CD4-positive, alpha-beta memory T cell (primary cell): ENCODE results near the gene FAM8A1. TPM values are rescaled to one million over a fixed set of nuclear protein-coding genes. Genes with fewer than 3 reads are reported as not detected.

ENCODE experiments used
- CTCF ChIA-PET: fragments of 350-600 bp; sonication (Branson Sonifier 250); formaldehyde crosslinking; loops from one replicate; lab custom pipeline; 2021; ENCODE audit warnings: inconsistent platforms; ENCODE audit not compliant: partially characterized antibody; lab: Charles Lee
- POLR2A ChIA-PET: fragments of 350-600 bp; sonication (Branson Sonifier 250); formaldehyde crosslinking; loops from one replicate; lab custom pipeline; 2021; ENCODE audit not compliant: partially characterized antibody; lab: Charles Lee
- DNase-seq, 5 donors: peaks; one replicate each; pipeline versions ENCODE4 v3.0.0 to v3.0.0-alpha.2; 2020 to 2022; ENCODE audit warnings: mixed read lengths in 1 of 5
- H3K27ac ChIP-seq: one replicate; pipeline ENCODE4 v1.7.0; 2013; ENCODE audit warnings: low read depth, low read length
- H3K27me3 ChIP-seq: 2 replicates; pipeline ENCODE4 v1.7.0; 2013; ENCODE audit warnings: mild to moderate bottlenecking, low read length, moderate library complexity; ENCODE audit not compliant: insufficient read depth
- H3K36me3 ChIP-seq: 2 replicates; pipeline ENCODE4 v1.7.0; 2013; ENCODE audit warnings: mild to moderate bottlenecking, low read length, moderate library complexity; ENCODE audit not compliant: insufficient read depth
- H3K4me1 ChIP-seq: 2 replicates; pipeline ENCODE4 v1.7.0; 2013; ENCODE audit warnings: mild to moderate bottlenecking, low read length, moderate library complexity; ENCODE audit not compliant: insufficient read depth
- H3K4me3 ChIP-seq, 2 donors: one replicate each; pipeline ENCODE4 v1.7.0; 2013; ENCODE audit warnings: low read length in 2 of 2, mild to moderate bottlenecking in 1 of 2
- H3K9me3 ChIP-seq, 2 donors: one replicate each; pipeline ENCODE4 v1.7.0; 2013; ENCODE audit warnings: low read length in 2 of 2, control low read depth in 1 of 2; ENCODE audit not compliant: control insufficient read depth in 1 of 2
- H3K27ac Mint-ChIP-seq, 7 donors: one replicate each; pipeline ENCODE4 v1.8.0; 2020 to 2021; ENCODE audit warnings: mixed read lengths in 7 of 7, mild to moderate bottlenecking in 6 of 7, inconsistent platforms in 3 of 7, moderate library complexity in 3 of 7
- H3K27me3 Mint-ChIP-seq, 2 donors: one replicate each; pipeline ENCODE4 v1.8.0; 2020 to 2021; ENCODE audit warnings: mixed read lengths in 2 of 2
- H3K36me3 Mint-ChIP-seq, 2 donors: one replicate each; pipeline ENCODE4 v1.8.0; 2020 to 2021; ENCODE audit warnings: mixed read lengths in 2 of 2, inconsistent platforms in 1 of 2, mild to moderate bottlenecking in 1 of 2
- H3K4me1 Mint-ChIP-seq, 4 donors: one replicate each; pipeline ENCODE4 v1.8.0; 2020 to 2021; ENCODE audit warnings: mixed read lengths in 4 of 4, mild to moderate bottlenecking in 1 of 4
- H3K4me3 Mint-ChIP-seq, 8 donors: one replicate each; pipeline ENCODE4 v1.8.0; 2020 to 2021; ENCODE audit warnings: mixed read lengths in 8 of 8, mild to moderate bottlenecking in 7 of 8, moderate library complexity in 6 of 8, inconsistent platforms in 3 of 8
- H3K9me3 Mint-ChIP-seq, 8 donors: one replicate each; pipeline ENCODE4 v1.8.0; 2020 to 2021; ENCODE audit warnings: mixed read lengths in 8 of 8, mild to moderate bottlenecking in 5 of 8, inconsistent platforms in 3 of 8, moderate library complexity in 1 of 8
- intact Hi-C: fragments of 100-400 bp; cut with micrococcal nuclease; formaldehyde crosslinking; loops from one replicate; pipeline ENCODE4 v1.15.1; 2023
- polyA plus RNA-seq, 2 donors: library from polyadenylated mRNA; unstranded; fragments of 300-500 nt; fragmentation: Illumina TruSeq; gene quantifications; one replicate each; pipeline ENCODE4 v1.2.3, GENCODE V29; 2021
- total RNA-seq, 2 experiments: library from RNA; stranded (reverse); gene quantifications; one replicate each; pipeline ENCODE4 v1.2.3, GENCODE V29; 2021

FAM8A1 gene
- total and polyA plus RNA-seq, 4 experiments from 2014 or later: 3.7 to 21.2 (median 13.2) TPM

DNA sequence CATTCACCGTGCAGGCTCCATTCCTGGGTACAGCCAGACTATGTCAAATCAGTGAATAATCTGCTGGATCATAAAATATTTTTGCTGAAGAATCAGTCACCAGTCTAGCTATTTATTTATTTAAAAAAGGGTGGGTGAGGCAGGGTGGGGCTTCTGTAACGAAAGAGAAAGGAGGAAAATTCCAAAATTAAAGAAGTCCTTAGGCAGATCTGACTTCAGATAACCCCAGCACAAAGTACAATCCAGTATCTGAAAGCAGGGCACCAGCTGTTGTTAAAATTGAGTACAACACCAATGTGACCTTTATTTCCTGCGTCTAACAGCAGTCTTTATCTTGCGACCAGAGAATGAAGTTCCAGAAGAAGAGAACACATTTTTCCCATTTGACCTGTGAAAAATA lies 15.7 kb downstream of the FAM8A1 start:
- no peaks in the 10 kb centered on the region for H3K4me1 ChIP-seq
- no peaks in the 10 kb centered on the region for H3K9me3 ChIP-seq
- POLR2A ChIA-PET: no interaction called here
- intact Hi-C loops: no loop called here
- CTCF ChIA-PET: no interaction called here
- DNase-seq: no peak
- no peak overlapping the region for H3K27ac ChIP-seq
- H3K4me3 ChIP-seq: no peak overlapping the region
- Mint-ChIP-seq H3K4me1 (peaks cover 3 to 9% (median 4%) of the 10 kb centered on the region in 4 donors), H3K4me3 (no peak overlapping the region), H3K9me3 (no peaks in the 10 kb centered on the region), H3K27ac (no peak overlapping the region), H3K36me3 (peaks cover 35 to 63% of the 10 kb centered on the region in 2 donors), H3K27me3 (no peaks in the 10 kb centered on the region)
- H3K27me3 ChIP-seq: no peaks in the 10 kb centered on the region
- H3K36me3 ChIP-seq: peaks cover 7% of the 10 kb centered on the region

DNA sequence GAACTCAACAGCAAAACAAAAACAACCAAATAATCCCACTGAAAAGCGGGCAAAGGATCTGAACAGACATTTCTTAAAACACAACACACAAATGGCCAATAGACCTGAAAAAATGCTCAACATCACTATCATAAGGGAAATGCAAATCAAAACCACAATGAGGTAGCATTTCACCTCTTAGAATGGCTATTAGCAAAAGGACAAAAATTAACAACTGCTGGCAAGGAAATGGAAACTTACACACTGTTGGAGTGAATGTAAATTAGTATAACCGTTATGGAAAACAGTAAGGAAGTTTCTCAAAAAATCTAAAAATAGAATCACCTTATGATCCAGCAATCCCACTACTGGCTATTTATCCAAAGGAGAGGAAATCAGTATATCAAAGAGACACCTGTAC lies 20.9 kb downstream of the FAM8A1 start:
- Histone ChIP-seq H3K36me3 (peaks cover 25% of the 10 kb centered on the region), H3K4me1 (no peaks in the 10 kb centered on the region), H3K27ac (no peak overlapping the region), H3K27me3 (no peaks in the 10 kb centered on the region), H3K4me3 (no peak overlapping the region), H3K9me3 (no peaks in the 10 kb centered on the region)
- Mint-ChIP-seq H3K27ac (peak overlapping the region in 4 of 7 donors; percentile 10 to 46 (median 30)), H3K4me3 (no peak overlapping the region), H3K36me3 (peaks cover 46 to 81% of the 10 kb centered on the region in 2 donors), H3K27me3 (no peaks in the 10 kb centered on the region), H3K4me1 (peaks cover 7 to 20% (median 12%) of the 10 kb centered on the region in 4 donors), H3K9me3 (no peaks in the 10 kb centered on the region)
- CTCF ChIA-PET: interaction anchor here (0.8 to 2.8 kb wide), 3 partner anchors 12 to 88 kb away, joined by 3 to 10 read pairs (median 3); partner anchors contain the start of gene FAM8A1
- no peak for DNase-seq
- intact Hi-C loops: no loop called here
- POLR2A ChIA-PET: interaction anchor here (0.6 to 1.6 kb wide), 2 partner anchors 21 to 86 kb away, joined by 3 to 8 read pairs; partner anchors contain the start of gene FAM8A1

DNA sequence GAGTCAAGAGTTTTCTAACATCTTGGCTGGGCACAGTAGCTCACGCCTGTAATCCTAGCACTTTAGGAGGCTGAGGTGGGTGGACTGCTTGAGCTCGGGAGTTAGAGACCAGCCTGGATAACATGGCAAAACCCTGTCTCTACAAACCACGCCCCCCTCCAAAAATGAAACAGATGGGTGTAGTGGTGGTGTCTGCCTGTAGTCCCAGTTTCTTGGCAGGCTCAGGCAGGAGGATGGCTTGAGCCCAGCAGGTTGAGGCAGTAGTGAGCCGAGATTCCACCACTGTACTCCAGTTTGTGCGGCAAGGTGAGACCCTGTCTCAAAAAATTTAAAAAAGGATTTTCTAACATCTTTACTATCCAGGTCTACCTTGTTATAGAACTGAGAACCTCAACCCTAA lies 22.0 kb downstream of the FAM8A1 start:
- Histone ChIP-seq H3K4me1 (no peaks in the 10 kb centered on the region), H3K27me3 (no peaks in the 10 kb centered on the region), H3K36me3 (peaks cover 31% of the 10 kb centered on the region), H3K9me3 (no peaks in the 10 kb centered on the region), H3K27ac (no peak overlapping the region), H3K4me3 (no peak overlapping the region)
- ChIA-PET POLR2A (interaction anchor here (0.7 kb wide), 1 partner anchor 85 kb away, joined by 3 read pairs; the partner anchor contains the start of gene NUP153), CTCF (interaction anchor here (2.8 kb wide), 1 partner anchor 22 kb away, joined by 10 read pairs; the partner anchor contains the start of gene FAM8A1)
- intact Hi-C loops: no loop called here
- Mint-ChIP-seq H3K4me3 (no peak overlapping the region), H3K9me3 (no peaks in the 10 kb centered on the region), H3K4me1 (peaks cover 7 to 20% (median 12%) of the 10 kb centered on the region in 4 donors), H3K36me3 (peaks cover 39 to 78% of the 10 kb centered on the region in 2 donors), H3K27ac (peak overlapping the region in 3 of 7 donors; percentile 42 to 56 (median 42)), H3K27me3 (no peaks in the 10 kb centered on the region)
- DNase-seq: no peak

DNA sequence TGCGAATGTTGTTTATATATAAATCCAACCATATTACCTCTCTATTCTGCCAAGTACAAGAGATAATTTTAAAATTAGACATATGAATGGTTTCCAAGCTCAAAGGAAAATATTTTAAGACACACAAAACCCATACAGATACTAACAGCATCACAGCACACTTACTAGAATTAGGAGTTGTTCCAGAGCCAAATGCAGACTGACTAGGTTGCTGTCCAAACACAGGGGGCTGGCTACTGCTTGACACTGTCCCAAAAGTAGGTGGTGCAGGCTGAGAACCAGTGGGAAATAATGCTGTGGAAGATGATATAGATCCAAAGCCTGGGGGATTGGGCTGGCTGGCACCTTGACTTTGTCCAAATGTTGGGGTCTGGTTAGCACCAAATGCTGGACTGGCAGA lies 24.3 kb downstream of the FAM8A1 start:
- H3K27me3 ChIP-seq: no peaks in the 10 kb centered on the region
- Mint-ChIP-seq H3K4me1 (peaks cover 6 to 29% (median 18%) of the 10 kb centered on the region in 4 donors), H3K27me3 (no peaks in the 10 kb centered on the region), H3K9me3 (no peaks in the 10 kb centered on the region), H3K4me3 (no peak overlapping the region), H3K27ac (peak overlapping the region in 2 of 7 donors; percentile 46 to 70), H3K36me3 (peaks cover 44 to 77% of the 10 kb centered on the region in 2 donors)
- ChIA-PET POLR2A (no interaction called here), CTCF (no interaction called here)
- H3K4me1 ChIP-seq: peaks cover 7% of the 10 kb centered on the region
- intact Hi-C loops: no loop called here
- no peak overlapping the region for H3K27ac ChIP-seq
- no peaks in the 10 kb centered on the region for H3K9me3 ChIP-seq
- H3K4me3 ChIP-seq: no peak overlapping the region
- no peak for DNase-seq
- peaks cover 52% of the 10 kb centered on the region for H3K36me3 ChIP-seq

DNA sequence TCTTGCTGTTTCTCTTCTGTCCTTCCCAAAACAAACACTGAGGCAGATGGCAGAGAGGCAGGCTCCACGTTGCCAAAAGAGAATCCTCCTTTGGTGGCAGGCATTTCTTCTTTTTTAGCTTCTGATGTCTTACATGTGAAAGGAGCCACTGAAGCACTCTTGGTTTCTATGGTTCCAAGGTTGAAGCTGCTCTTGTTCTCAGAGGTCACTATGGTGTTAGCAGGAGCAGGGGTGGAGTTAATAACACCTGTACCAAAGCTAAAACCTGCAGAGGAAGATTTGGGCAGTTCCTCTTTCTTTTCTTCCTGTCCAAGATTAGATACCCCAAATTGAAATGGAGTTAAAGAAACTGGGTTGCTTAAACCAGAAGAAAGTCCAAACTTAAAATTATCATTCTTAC lies 28.8 kb downstream of the FAM8A1 start:
- peaks cover 47 to 78% of the 10 kb centered on the region in 2 donors for H3K36me3 Mint-ChIP-seq
- no peaks in the 10 kb centered on the region for H3K27me3 Mint-ChIP-seq
- H3K27ac ChIP-seq: no peak overlapping the region
- H3K27me3 ChIP-seq: no peaks in the 10 kb centered on the region
- intact Hi-C loops: no loop called here
- peak overlapping the region in 6 of 7 donors; percentile 5 to 85 (median 58) for H3K27ac Mint-ChIP-seq
- no peak overlapping the region for H3K4me3 ChIP-seq
- peaks cover 17 to 41% (median 29%) of the 10 kb centered on the region in 4 donors for H3K4me1 Mint-ChIP-seq
- no peaks in the 10 kb centered on the region for H3K9me3 ChIP-seq
- peaks cover 24% of the 10 kb centered on the region for H3K4me1 ChIP-seq
- no peaks in the 10 kb centered on the region for H3K9me3 Mint-ChIP-seq
- DNase-seq: no peak
- no peak overlapping the region for H3K4me3 Mint-ChIP-seq
- H3K36me3 ChIP-seq: peaks cover 66% of the 10 kb centered on the region
- ChIA-PET CTCF (interaction anchor here (1.5 kb wide), 1 partner anchor 72 kb away, joined by 4 read pairs; no protein-coding TSS in a partner anchor), POLR2A (interaction anchor here (2.4 kb wide), 1 partner anchor 28 kb away, joined by 8 read pairs; the partner anchor contains the start of gene FAM8A1)

DNA sequence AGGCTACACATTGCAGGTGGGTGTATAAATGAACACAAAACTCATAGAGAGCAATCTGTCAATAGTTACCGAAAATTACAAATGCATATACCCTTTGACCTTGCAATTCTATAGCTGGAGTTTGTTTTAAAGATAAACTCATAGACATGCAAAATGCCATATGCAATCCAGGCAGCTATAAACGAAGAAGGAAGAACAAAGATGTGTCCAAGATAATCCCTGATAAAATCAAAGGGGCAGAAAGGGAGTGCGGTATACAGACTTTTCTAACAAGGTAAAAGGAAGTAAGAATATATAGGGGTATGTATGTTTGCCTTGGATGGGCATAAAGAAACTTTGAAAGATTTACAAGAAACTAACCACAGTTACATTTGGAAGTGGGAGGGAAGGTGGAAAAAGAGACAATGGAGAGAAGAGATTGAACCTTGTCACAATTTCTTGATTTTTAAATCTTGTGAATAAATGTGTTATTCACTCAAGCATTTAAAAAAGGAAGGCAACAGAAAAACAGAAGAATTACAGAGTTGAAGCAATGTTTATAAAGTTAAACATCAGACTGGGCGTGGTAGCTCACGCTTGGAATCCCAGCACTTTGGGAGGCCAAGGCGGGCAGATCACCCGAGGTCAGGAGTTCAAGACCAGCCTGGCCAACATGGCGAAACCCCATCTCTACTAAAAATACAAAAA lies 29.9 kb downstream of the FAM8A1 start:
- Histone ChIP-seq H3K27ac (no peak overlapping the region), H3K36me3 (peaks cover 56% of the 10 kb centered on the region), H3K9me3 (no peaks in the 10 kb centered on the region), H3K27me3 (no peaks in the 10 kb centered on the region), H3K4me3 (no peak overlapping the region), H3K4me1 (peaks cover 34% of the 10 kb centered on the region)
- ChIA-PET CTCF (no interaction called here), POLR2A (interaction anchor here (0.5 to 2.4 kb wide), 2 partner anchors 30 to 57 kb away, joined by 3 to 8 read pairs; partner anchors contain the start of gene FAM8A1)
- intact Hi-C loops: no loop called here
- peaks cover 41 to 71% of the 10 kb centered on the region in 2 donors for H3K36me3 Mint-ChIP-seq
- no peaks in the 10 kb centered on the region for H3K9me3 Mint-ChIP-seq
- no peak for DNase-seq
- H3K4me1 Mint-ChIP-seq: peaks cover 22 to 43% (median 36%) of the 10 kb centered on the region in 4 donors
- no peak overlapping the region for H3K4me3 Mint-ChIP-seq
- no peaks in the 10 kb centered on the region for H3K27me3 Mint-ChIP-seq
- H3K27ac Mint-ChIP-seq: peak overlapping the region in 4 of 7 donors; percentile 5 to 85 (median 24)

DNA sequence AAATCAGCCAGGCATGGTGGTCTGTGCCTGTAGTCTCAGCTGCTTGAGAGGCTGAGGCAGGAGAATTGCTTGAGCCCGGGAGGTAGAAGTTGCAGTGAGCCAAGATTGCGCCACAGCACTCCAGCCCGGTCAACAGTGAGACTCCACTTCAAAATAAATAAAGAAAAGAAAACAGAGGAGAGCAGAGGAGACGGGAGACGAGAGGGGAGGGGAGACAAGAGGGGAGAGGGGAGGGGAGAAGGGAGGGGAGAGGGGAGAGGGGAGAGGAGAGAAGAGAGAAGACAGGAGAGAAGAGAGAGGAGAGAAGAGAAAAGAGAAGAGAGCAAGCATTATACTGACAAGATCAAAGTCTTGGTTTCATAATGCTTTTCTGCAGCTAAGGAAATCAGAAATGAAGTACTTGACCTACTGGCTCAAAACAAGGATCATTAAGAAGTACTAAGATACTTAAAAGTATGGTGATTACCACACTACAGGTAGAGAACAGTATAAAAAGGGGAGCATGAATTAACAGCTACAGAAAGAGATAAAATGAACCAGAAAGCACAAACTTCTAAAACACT lies 30.5 kb downstream of the FAM8A1 start:
- Histone ChIP-seq H3K9me3 (no peaks in the 10 kb centered on the region), H3K27ac (no peak overlapping the region), H3K36me3 (peaks cover 52% of the 10 kb centered on the region), H3K4me1 (peaks cover 34% of the 10 kb centered on the region), H3K4me3 (no peak overlapping the region), H3K27me3 (no peaks in the 10 kb centered on the region)
- H3K27me3 Mint-ChIP-seq: no peaks in the 10 kb centered on the region
- H3K4me3 Mint-ChIP-seq: no peak overlapping the region
- intact Hi-C loops: no loop called here
- peaks cover 24 to 47% (median 39%) of the 10 kb centered on the region in 4 donors for H3K4me1 Mint-ChIP-seq
- no peak for DNase-seq
- H3K27ac Mint-ChIP-seq: peak overlapping the region in 6 of 7 donors; percentile 2 to 73 (median 48)
- H3K9me3 Mint-ChIP-seq: no peaks in the 10 kb centered on the region
- H3K36me3 Mint-ChIP-seq: peaks cover 42 to 70% of the 10 kb centered on the region in 2 donors
- POLR2A ChIA-PET: interaction anchor here (0.5 kb wide), 1 partner anchor 56 kb away, joined by 3 read pairs; no protein-coding TSS in a partner anchor
- CTCF ChIA-PET: interaction anchor here (1.2 kb wide), 1 partner anchor 71 kb away, joined by 3 read pairs; no protein-coding TSS in a partner anchor
